WTC11 (cell line): Measurements from ENCODE around the gene POP4.

ENCODE experiments used
- AFF4 ChIP-seq: sonication (generic); formaldehyde crosslinking; IDR thresholded peaks from 2 replicates; pipeline ENCODE4 v1.8.1; 2023; ENCODE audit warnings: mild to moderate bottlenecking, missing genetic modification reagents, borderline replicate concordance
- CTCF ChIP-seq: fragments of 200-600 bp; IDR thresholded peaks from 2 replicates; pipeline ENCODE4 v1.8.0; 2022; ENCODE audit warnings: antibody characterized with exemption
- FOXJ3 ChIP-seq: sonication (generic); formaldehyde crosslinking; IDR thresholded peaks from 2 replicates; pipeline ENCODE4 v1.9.0; 2021; ENCODE audit warnings: missing genetic modification reagents, mild to moderate bottlenecking, borderline replicate concordance
- FOXP4 ChIP-seq: sonication (generic); formaldehyde crosslinking; IDR thresholded peaks from 2 replicates; pipeline ENCODE4 v1.8.0; 2022; ENCODE audit warnings: mild to moderate bottlenecking, missing genetic modification reagents
- NFE2L1 ChIP-seq: sonication (generic); formaldehyde crosslinking; IDR thresholded peaks from 2 replicates; pipeline ENCODE4 v1.8.1; 2023; ENCODE audit warnings: missing genetic modification reagents
- USF1 ChIP-seq: sonication (generic); formaldehyde crosslinking; IDR thresholded peaks from 2 replicates; pipeline ENCODE4 v1.8.0; 2022; ENCODE audit warnings: mild to moderate bottlenecking, missing genetic modification reagents
- USF2 ChIP-seq: sonication (generic); formaldehyde crosslinking; IDR thresholded peaks from 2 replicates; pipeline ENCODE4 v1.8.1; 2023; ENCODE audit warnings: mild to moderate bottlenecking, missing genetic modification reagents, moderate library complexity

- TF ChIP-seq FOXP4 (CRISPR knock-in tag) (no peak), CTCF (no peak), AFF4 (CRISPR knock-in tag) (no peak), USF1 (CRISPR knock-in tag) (no peak), FOXJ3 (no peak), USF2 (CRISPR knock-in tag) (no peak), NFE2L1 (CRISPR knock-in tag) (no peak)
Observed at GRCh38 chr19:29629836-29630534, 23.9 kb downstream of the POP4 start.
